ENCODE measurements around the gene PHLDB3. TPM values are rescaled to one million over a fixed set of nuclear protein-coding genes. Genes with fewer than 3 reads are reported as not detected.

The PHLDB3 gene
- total and polyA plus RNA-seq, 12 donors, result 4.0 to 10.0 (median 5.7) TPM

- ATAC-seq (peak in 1 of 8 donors; percentile 55), DNase-seq (no peak)
- Histone ChIP-seq H3K4me3 (no peak overlapping the region), H3K27me3 (no peaks in the 10 kb centered on the region), H3K9me3 (no peaks in the 10 kb centered on the region), H3K4me1 (peaks cover 0 to 27% (median 11%) of the 10 kb centered on the region in 9 donors), H3K36me3 (peaks cover 0 to 54% (median 6%) of the 10 kb centered on the region in 9 donors), H3K27ac (no peak overlapping the region)
- WGBS, 2 donors, result 90 to 94% methylated on average over 7 of the region's 7 CpGs
- no peak for TF ChIP-seq CTCF (IDR thresholded peaks at IDR 0.05)
- intact Hi-C loops (cut with DNase I), result no loop called here
Measured at GRCh38 chr19:43496960-43497359, 7.6 kb downstream of the PHLDB3 start.

GRCh38 chr19:43495082-43495481 lies 9.5 kb downstream of the PHLDB3 start:
- Histone ChIP-seq H3K27ac (no peak overlapping the region), H3K36me3 (peaks cover 0 to 65% (median 6%) of the 10 kb centered on the region in 9 donors), H3K4me1 (peaks cover 0 to 22% (median 11%) of the 10 kb centered on the region in 9 donors), H3K27me3 (no peaks in the 10 kb centered on the region), H3K4me3 (no peak overlapping the region), H3K9me3 (no peaks in the 10 kb centered on the region)
- no peak for DNase-seq
- WGBS, 2 donors, result 82% methylated on average over 8 of the region's 8 CpGs
- no peak for TF ChIP-seq CTCF (IDR thresholded peaks at IDR 0.05)
- ATAC-seq, result no peak
- intact Hi-C loops (cut with DNase I), result no loop called here

- DNase-seq, result no peak
- WGBS, 2 donors, result 95 to 96% methylated on average over 5 of the region's 5 CpGs
Measured at GRCh38 chr19:43490759-43491158, 13.8 kb downstream of the PHLDB3 start.

GRCh38 chr19:43489979-43490599 lies 14.5 kb downstream of the PHLDB3 start:
- 89 to 93% methylated on average over 7 of the region's 7 CpGs for WGBS, 2 donors
- no peak for DNase-seq
- H3K9me3 ChIP-seq, result no peaks in the 10 kb centered on the region
- H3K27me3 ChIP-seq, result no peaks in the 10 kb centered on the region
- no peak for TF ChIP-seq CTCF (IDR thresholded peaks at IDR 0.05)
- H3K36me3 ChIP-seq, result peaks cover 0 to 34% (median under 1%) of the 10 kb centered on the region in 9 donors
- peaks cover 0 to 5% (median 0%) of the 10 kb centered on the region in 9 donors for H3K4me1 ChIP-seq
- no peak overlapping the region for H3K4me3 ChIP-seq
- no peak for ATAC-seq
- H3K27ac ChIP-seq, result peak overlapping the region in 1 of 10 donors; percentile 34
- intact Hi-C loops (cut with DNase I), result no loop called here

More at GRCh38 chr19:43490759-43491158, 13.8 kb downstream of the PHLDB3 start:
- peaks cover 0 to 5% (median 0%) of the 10 kb centered on the region in 9 donors for H3K4me1 ChIP-seq
- no peak overlapping the region for H3K4me3 ChIP-seq
- TF ChIP-seq CTCF (IDR thresholded peaks at IDR 0.05), result no peak
- H3K27ac ChIP-seq, result no peak overlapping the region
- intact Hi-C loops (cut with DNase I), result no loop called here
- H3K9me3 ChIP-seq, result no peaks in the 10 kb centered on the region
- no peak for ATAC-seq
- H3K27me3 ChIP-seq, result no peaks in the 10 kb centered on the region
- peaks cover 0 to 41% (median 6%) of the 10 kb centered on the region in 9 donors for H3K36me3 ChIP-seq
